HUES64 (cell line): ENCODE measurements around the gene PLIN3.
"Not testable (repeated sequence)": the region's sequence is repeated elsewhere in the genome, so short reads cannot be mapped to it uniquely, and the experiment has no call there.

Experiments
- H3K27ac ChIP-seq: 2 replicates; pipeline ENCODE4 v1.7.0; 2013; ENCODE audit warnings: low read depth, low read length, inconsistent platforms
- H3K27me3 ChIP-seq: 2 replicates; pipeline ENCODE4 v1.6.1; 2013; ENCODE audit warnings: mild to moderate bottlenecking, low read length; ENCODE audit not compliant: insufficient read depth
- H3K36me3 ChIP-seq: 2 replicates; pipeline ENCODE4 v1.6.1; 2013; ENCODE audit warnings: mild to moderate bottlenecking, low read length; ENCODE audit not compliant: insufficient read depth
- H3K4me1 ChIP-seq: 2 replicates; pipeline ENCODE4 v1.6.1; 2013; ENCODE audit warnings: mild to moderate bottlenecking, low read length, moderate library complexity; ENCODE audit not compliant: insufficient read depth
- H3K4me3 ChIP-seq: 2 replicates; pipeline ENCODE4 v1.5.1; 2013; ENCODE audit warnings: mild to moderate bottlenecking, low read length, moderate library complexity
- H3K9ac ChIP-seq: 2 replicates; pipeline ENCODE4 v1.6.1; 2013; ENCODE audit warnings: mild to moderate bottlenecking, low read depth, low read length
- H3K9me3 ChIP-seq: 2 replicates; pipeline ENCODE4 v1.6.1; 2013; ENCODE audit warnings: low read depth, low read length; ENCODE audit not compliant: insufficient read depth
- WGBS: fragments of 150-250, 120-280 bp; methylation state at CpG from one replicate; pipeline ENCODE4 v1.1.7; 2013; ENCODE audit warnings: missing lambda C conversion rate; 5-methylcytosine and 5-hydroxymethylcytosine counted together

Gene PLIN3

GRCh38 chr19:4821265-4821664 lies 46.2 kb downstream of the PLIN3 start:
- 81% methylated on average over 4 of the region's 4 CpGs for WGBS
- Histone ChIP-seq H3K36me3 (no peaks in the 10 kb centered on the region), H3K4me3 (no peak overlapping the region), H3K27me3 (peaks cover 6% of the 10 kb centered on the region), H3K27ac (no peak overlapping the region), H3K9ac (no peak overlapping the region), H3K9me3 (no peaks in the 10 kb centered on the region), H3K4me1 (no peaks in the 10 kb centered on the region)

- Histone ChIP-seq H3K4me3 (no peak overlapping the region), H3K27me3 (peaks cover 6% of the 10 kb centered on the region), H3K9ac (no peak overlapping the region), H3K9me3 (0 out of 2 replicates have a peak, but pooled peaks cover 2% of the 10 kb centered on the region), H3K4me1 (no peaks in the 10 kb centered on the region), H3K27ac (no peak overlapping the region), H3K36me3 (no peaks in the 10 kb centered on the region)
- 95% methylated on average over 32 of the region's 32 CpGs for WGBS
These were observed 49.8 kb downstream of the PLIN3 start for GRCh38 chr19:4817467-4818277.

GRCh38 chr19:4816950-4817278 lies 50.6 kb downstream of the PLIN3 start:
- peaks cover 6% of the 10 kb centered on the region for H3K27me3 ChIP-seq
- H3K36me3 ChIP-seq = no peaks in the 10 kb centered on the region
- no peak overlapping the region for H3K27ac ChIP-seq
- 95% methylated on average over 16 of the region's 16 CpGs for WGBS
- no peak overlapping the region for H3K9ac ChIP-seq
- H3K4me3 ChIP-seq = no peak overlapping the region
- no peaks in the 10 kb centered on the region for H3K4me1 ChIP-seq
- 0 out of 2 replicates have a peak, but pooled peaks cover 2% of the 10 kb centered on the region for H3K9me3 ChIP-seq

- Histone ChIP-seq H3K27me3 (peaks cover 6% of the 10 kb centered on the region), H3K27ac (no peak overlapping the region), H3K4me3 (no peak overlapping the region), H3K9me3 (0 out of 2 replicates have a peak, but pooled peaks cover 2% of the 10 kb centered on the region), H3K36me3 (no peaks in the 10 kb centered on the region), H3K9ac (no peak overlapping the region), H3K4me1 (no peaks in the 10 kb centered on the region)
- WGBS = 95% methylated on average over 35 of the region's 35 CpGs
These were observed 51.1 kb downstream of the PLIN3 start for GRCh38 chr19:4816202-4816949.

- Histone ChIP-seq H3K9me3 (0 out of 2 replicates have a peak, but pooled peaks cover 2% of the 10 kb centered on the region), H3K36me3 (no peaks in the 10 kb centered on the region), H3K27ac (no peak overlapping the region), H3K4me3 (no peak overlapping the region), H3K4me1 (no peaks in the 10 kb centered on the region), H3K27me3 (peaks cover 6% of the 10 kb centered on the region), H3K9ac (no peak overlapping the region)
- WGBS = 46% methylated on average over 26 of the region's 28 CpGs
These were observed 51.9 kb downstream of the PLIN3 start for GRCh38 chr19:4815426-4816201.

GRCh38 chr19:4814625-4815425 lies 52.6 kb downstream of the PLIN3 start:
- Histone ChIP-seq H3K27me3 (peaks cover 6% of the 10 kb centered on the region), H3K36me3 (no peaks in the 10 kb centered on the region), H3K9me3 (0 out of 2 replicates have a peak, but pooled peaks cover 2% of the 10 kb centered on the region), H3K4me1 (no peaks in the 10 kb centered on the region), H3K27ac (no peak overlapping the region), H3K9ac (no peak overlapping the region), H3K4me3 (no peak overlapping the region)
- WGBS = 80% methylated on average over 7 of the region's 7 CpGs

GRCh38 chr19:4811328-4812131 lies 55.9 kb downstream of the PLIN3 start:
- 79% methylated on average over 12 of the region's 12 CpGs for WGBS
- Histone ChIP-seq H3K36me3 (no peaks in the 10 kb centered on the region), H3K4me1 (no peaks in the 10 kb centered on the region), H3K27me3 (peaks cover 2% of the 10 kb centered on the region; the same call in 1 of the 2 replicates), H3K4me3 (no peak overlapping the region), H3K9ac (no peak overlapping the region), H3K27ac (no peak overlapping the region), H3K9me3 (0 out of 2 replicates have a peak, but pooled peaks cover 2% of the 10 kb centered on the region)

- 94% methylated on average over 6 of the region's 6 CpGs for WGBS
- Histone ChIP-seq H3K9ac (no peak overlapping the region), H3K4me1 (no peaks in the 10 kb centered on the region), H3K9me3 (no peaks in the 10 kb centered on the region), H3K4me3 (no peak overlapping the region), H3K36me3 (no peaks in the 10 kb centered on the region), H3K27me3 (no peaks in the 10 kb centered on the region), H3K27ac (no peak overlapping the region)
These were observed 60.3 kb downstream of the PLIN3 start for GRCh38 chr19:4807188-4807587.

GRCh38 chr19:4806384-4806783 lies 61.1 kb downstream of the PLIN3 start:
- 91% methylated on average over 6 of the region's 6 CpGs for WGBS
- Histone ChIP-seq H3K9me3 (no peaks in the 10 kb centered on the region), H3K9ac (no peak overlapping the region), H3K27ac (no peak overlapping the region), H3K36me3 (no peaks in the 10 kb centered on the region), H3K4me1 (no peaks in the 10 kb centered on the region), H3K27me3 (no peaks in the 10 kb centered on the region), H3K4me3 (no peak overlapping the region)

GRCh38 chr19:4805140-4805539 lies 62.3 kb downstream of the PLIN3 start:
- not testable (repeated sequence) for H3K4me1 ChIP-seq, H3K4me3 ChIP-seq, H3K9ac ChIP-seq, H3K36me3 ChIP-seq, H3K27me3 ChIP-seq, H3K27ac ChIP-seq, H3K9me3 ChIP-seq
- WGBS = 94% methylated on average over 6 of the region's 6 CpGs
